Nephron progenitor cell (in vitro differentiated cells): ENCODE results near the gene ZNF106.

ENCODE experiments used
- DNase-seq: peaks from one replicate; pipeline ENCODE4 v3.0.0; 2021
- H3K27ac Mint-ChIP-seq: 2 replicates; pipeline ENCODE4 v1.8.0; 2021; ENCODE audit warnings: mild to moderate bottlenecking, moderate library complexity, mixed read lengths
- H3K27me3 Mint-ChIP-seq: 2 replicates; pipeline ENCODE4 v1.8.0; 2021; ENCODE audit warnings: mild to moderate bottlenecking, low read depth, mixed read lengths; ENCODE audit not compliant: poor library complexity
- H3K36me3 Mint-ChIP-seq: 2 replicates; pipeline ENCODE4 v1.8.0; 2021; ENCODE audit warnings: low read depth, mixed read lengths
- H3K4me1 Mint-ChIP-seq: 2 replicates; pipeline ENCODE4 v1.8.0; 2021; ENCODE audit warnings: mixed read lengths
- H3K4me3 Mint-ChIP-seq: 2 replicates; pipeline ENCODE4 v1.8.0; 2021; ENCODE audit warnings: mild to moderate bottlenecking, moderate library complexity, mixed read lengths
- H3K9me3 Mint-ChIP-seq: 2 replicates; pipeline ENCODE4 v1.8.0; 2021; ENCODE audit warnings: mild to moderate bottlenecking, moderate library complexity, mixed read lengths
- TF ChIP-seq, protein P1 (sequence below): fragments of 200-600 bp; sonication (generic); IDR thresholded peaks from 2 replicates; pipeline ENCODE4 v1.5.0; 2021; ENCODE audit warnings: antibody characterized with exemption

ZNF106 gene

DNA sequence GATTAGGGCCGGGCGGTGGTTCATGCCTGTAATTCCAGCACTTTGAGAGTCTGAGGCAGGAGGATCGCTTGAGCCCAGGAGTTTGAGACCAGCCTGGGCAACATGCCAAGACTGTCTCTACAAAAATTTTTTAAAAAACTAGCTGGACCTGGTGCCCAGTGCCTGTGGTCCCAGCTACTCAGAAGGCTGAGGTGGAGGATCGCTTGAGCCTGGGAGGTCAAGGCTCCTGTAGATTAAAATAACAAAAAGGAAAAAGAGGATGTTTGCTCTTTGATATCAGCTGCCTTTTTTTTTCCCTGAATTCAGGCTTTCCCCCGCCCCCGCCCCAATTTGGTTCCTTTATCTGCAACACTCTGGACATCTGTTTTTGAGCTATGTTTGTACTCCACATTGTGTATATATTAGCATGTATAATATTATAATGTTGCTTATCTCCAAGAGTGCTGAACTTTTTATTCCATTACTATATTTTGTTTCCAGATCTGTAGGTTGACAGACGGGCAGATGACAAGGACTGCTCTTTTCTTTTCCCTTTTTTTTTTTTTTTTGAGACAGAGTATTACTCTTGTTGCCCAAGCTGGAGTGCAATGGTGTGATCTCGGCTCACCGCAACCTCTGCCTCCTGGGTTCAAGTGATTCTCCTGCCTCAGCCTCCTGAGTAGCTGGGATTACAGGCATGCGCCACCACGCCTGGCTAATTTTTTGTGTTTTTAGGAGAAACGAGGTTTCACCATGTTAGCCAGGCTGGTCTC lies 9.1 kb upstream of the ZNF106 start:
- peaks cover 40% of the 10 kb centered on the region for H3K4me1 Mint-ChIP-seq
- H3K27me3 Mint-ChIP-seq, result no peaks in the 10 kb centered on the region
- TF ChIP-seq, protein P1, sequence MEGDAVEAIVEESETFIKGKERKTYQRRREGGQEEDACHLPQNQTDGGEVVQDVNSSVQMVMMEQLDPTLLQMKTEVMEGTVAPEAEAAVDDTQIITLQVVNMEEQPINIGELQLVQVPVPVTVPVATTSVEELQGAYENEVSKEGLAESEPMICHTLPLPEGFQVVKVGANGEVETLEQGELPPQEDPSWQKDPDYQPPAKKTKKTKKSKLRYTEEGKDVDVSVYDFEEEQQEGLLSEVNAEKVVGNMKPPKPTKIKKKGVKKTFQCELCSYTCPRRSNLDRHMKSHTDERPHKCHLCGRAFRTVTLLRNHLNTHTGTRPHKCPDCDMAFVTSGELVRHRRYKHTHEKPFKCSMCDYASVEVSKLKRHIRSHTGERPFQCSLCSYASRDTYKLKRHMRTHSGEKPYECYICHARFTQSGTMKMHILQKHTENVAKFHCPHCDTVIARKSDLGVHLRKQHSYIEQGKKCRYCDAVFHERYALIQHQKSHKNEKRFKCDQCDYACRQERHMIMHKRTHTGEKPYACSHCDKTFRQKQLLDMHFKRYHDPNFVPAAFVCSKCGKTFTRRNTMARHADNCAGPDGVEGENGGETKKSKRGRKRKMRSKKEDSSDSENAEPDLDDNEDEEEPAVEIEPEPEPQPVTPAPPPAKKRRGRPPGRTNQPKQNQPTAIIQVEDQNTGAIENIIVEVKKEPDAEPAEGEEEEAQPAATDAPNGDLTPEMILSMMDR, result no peak
- peaks cover 10% of the 10 kb centered on the region for H3K36me3 Mint-ChIP-seq
- H3K4me3 Mint-ChIP-seq, result no peak overlapping the region
- no peak for DNase-seq
- H3K9me3 Mint-ChIP-seq, result no peaks in the 10 kb centered on the region
- no peak overlapping the region for H3K27ac Mint-ChIP-seq

DNA sequence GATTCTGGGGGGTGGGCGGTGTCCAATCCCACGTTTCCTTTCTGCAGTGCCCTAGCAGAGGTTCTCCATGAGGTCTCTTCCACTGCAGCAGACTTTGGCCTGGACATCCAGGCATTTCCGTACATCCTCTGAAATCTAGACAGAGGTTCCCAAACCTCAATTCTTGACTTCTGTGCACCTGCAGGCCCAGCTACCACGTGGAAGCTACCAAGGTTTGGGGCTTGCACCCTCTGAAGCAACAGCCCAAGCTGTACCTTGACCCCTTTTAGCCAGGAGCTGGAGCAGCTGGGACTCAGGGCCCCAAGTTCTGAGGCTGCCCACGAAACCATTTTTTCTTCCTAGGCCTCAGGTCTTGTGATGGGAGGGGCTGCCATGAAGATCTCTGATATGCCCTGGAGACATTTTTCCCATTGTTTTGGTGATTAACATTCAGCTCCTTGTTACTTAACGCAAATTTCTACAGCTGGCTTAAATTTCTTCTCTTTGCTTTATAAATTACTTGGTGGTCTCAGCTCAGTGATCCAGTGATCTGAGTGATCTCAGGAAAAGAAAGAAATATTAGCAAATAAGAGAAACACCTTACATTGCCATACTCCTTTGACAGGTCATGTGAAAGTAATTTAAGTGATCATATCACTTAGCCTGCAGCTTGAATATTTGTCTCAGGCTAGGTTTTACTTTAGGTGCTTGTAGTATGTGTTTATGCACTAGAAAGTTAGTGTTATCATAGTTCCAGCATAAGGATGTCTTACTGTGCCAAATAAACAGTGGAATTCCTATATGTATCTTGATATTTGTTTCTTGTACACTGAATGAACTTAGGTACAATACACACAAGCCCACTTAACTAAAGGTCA lies 7.5 kb upstream of the ZNF106 start:
- Mint-ChIP-seq H3K27me3 (no peaks in the 10 kb centered on the region), H3K4me1 (peaks cover 39% of the 10 kb centered on the region), H3K4me3 (peak overlapping the region; percentile 39), H3K27ac (peak overlapping the region; percentile 74), H3K9me3 (no peaks in the 10 kb centered on the region), H3K36me3 (peaks cover 10% of the 10 kb centered on the region)
- TF ChIP-seq, protein P1, result no peak
- no peak for DNase-seq

DNA sequence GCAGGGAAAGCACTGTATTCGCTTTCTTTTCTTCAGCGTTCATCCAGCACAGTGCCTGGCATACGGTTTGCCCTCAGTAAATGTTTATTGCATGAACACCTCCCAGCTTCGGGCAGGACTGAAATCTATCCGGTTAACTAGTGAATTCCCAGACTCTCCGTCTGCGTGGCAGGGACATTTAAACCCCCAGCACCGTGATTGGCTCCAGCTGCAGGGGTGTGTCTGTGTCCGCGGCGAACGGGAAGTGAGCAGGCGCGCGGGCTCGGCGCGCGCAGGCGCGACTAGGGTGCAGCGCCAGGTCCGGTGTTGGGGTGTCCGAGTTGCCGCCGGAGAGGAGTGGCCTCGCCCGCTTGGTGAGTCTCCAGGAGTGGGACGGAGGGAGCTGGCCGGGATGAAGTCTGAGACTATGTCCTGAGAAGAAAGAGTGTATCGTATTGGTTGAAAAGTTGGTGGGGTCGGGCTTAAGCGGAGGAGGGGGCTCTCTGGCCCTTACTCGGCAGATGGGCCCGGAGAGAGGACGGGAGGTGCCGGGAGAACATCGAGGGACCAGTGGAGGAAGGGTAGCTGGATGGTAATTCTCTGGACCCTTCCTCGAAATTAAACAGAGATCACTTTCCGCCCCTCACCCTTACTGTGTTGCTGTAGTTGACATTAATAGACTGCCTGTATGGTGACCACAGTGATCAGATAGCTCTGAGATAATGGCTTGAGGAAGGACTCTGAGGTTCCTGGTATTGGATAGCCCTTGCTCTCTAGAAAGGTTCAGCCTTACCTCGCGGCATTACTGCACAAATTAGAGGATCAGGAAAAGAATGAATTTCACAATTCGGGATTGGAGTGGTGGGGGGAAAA lies 4.6 kb upstream of the ZNF106 start, which contains the start of gene SNAP23:
Gene SNAP23, plus strand, starts transcription at position 274 of the 852 bp plus-strand sequence. CDS start 16,213 bp downstream, outside the sequence.
- Mint-ChIP-seq H3K27ac (peak within 1 kb of the TSS; percentile 98), H3K27me3 (peaks cover 7% of the 10 kb centered on the region), H3K4me1 (peaks cover 48% of the 10 kb centered on the region), H3K9me3 (no peaks in the 10 kb centered on the region), H3K36me3 (peaks cover 10% of the 10 kb centered on the region), H3K4me3 (peak within 1 kb of the TSS; percentile 98)
- DNase-seq, result peak; percentile 90
- TF ChIP-seq, protein P1, result no peak

DNA sequence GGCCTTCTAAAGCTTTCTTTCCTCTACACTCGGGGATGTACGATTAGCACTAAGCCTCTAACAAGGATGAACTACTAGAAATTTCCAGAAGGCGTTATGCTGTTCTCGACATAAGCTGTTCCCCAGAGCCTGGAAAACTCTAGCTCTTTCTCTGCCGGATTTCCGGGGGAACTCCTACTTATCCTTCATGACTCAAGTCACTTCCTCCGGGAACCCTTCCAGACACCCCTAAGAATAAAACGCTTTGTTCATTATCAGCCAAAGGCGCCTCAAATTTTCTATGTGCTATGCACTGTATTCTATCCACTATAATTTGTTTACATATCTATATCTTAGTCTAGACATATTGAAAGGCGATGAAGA lies 4.0 kb upstream of the ZNF106 start:
- peaks cover 7% of the 10 kb centered on the region for H3K27me3 Mint-ChIP-seq
- DNase-seq, result no peak
- peak overlapping the region; percentile 98 for H3K4me3 Mint-ChIP-seq
- H3K9me3 Mint-ChIP-seq, result no peaks in the 10 kb centered on the region
- H3K36me3 Mint-ChIP-seq, result peaks cover 10% of the 10 kb centered on the region
- H3K4me1 Mint-ChIP-seq, result peaks cover 49% of the 10 kb centered on the region
- TF ChIP-seq, protein P1, result no peak
- H3K27ac Mint-ChIP-seq, result peak overlapping the region; percentile 98

DNA sequence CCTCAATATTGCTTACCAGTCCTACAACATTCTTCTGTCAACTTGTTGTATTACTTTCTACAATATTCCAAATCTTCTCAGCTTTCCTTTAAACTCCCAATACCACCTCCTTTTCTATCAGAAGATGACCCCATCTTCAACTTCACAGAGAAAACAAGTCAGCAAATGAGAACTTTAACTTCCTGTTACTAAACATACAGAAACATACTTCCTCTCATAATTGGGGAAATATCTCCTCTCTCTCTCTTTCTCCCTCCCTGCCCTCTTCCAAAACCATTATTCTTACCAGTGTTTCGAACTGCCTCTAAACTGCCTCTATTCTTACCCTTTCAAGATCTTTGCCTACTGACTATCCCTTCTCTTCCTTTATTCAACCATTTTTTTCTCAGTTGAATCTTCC lies 2.7 kb upstream of the ZNF106 start:
- TF ChIP-seq, protein P1, result no peak
- Mint-ChIP-seq H3K4me3 (no peak overlapping the region), H3K27ac (no peak overlapping the region), H3K36me3 (peaks cover 4% of the 10 kb centered on the region), H3K9me3 (no peaks in the 10 kb centered on the region), H3K27me3 (peaks cover 9% of the 10 kb centered on the region), H3K4me1 (peaks cover 48% of the 10 kb centered on the region)
- no peak for DNase-seq
